NCI-H2081 (cell line): ENCODE data around the gene TEKT3.

Source experiments
- DNase-seq, 2 experiments: peaks; one replicate each; lab custom pipeline; 2025; lab: John Stamatoyannopoulos, UW

The TEKT3 gene

DNA sequence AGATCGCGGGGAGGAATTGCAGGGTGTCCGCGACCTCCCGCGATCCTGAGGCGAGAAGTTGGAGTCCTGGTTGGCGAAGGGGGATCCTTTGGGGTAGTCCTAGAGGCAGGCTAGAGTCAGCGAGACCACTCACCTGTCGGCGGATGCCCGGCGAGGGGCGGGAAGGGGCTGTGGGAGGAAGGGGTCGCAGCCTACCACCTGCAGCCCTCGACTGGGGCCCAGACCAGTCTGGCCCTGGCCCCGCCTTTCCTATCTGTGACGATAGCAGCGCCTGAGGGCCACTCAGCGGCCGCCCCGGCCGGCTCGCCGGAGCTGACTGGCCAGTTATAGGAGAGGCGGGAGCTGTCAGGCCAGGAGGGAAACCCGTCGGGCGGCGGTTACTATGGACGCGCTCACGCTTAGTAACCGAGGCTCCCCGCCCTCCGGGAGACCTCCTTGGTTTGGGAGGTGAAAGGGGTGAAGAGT is at the start of gene TEKT3:
Gene TEKT3, minus strand, starts transcription at position 213 of the 465 bp plus-strand sequence. CDS start 10,012 bp downstream, outside the sequence.
- no peak for DNase-seq

DNA sequence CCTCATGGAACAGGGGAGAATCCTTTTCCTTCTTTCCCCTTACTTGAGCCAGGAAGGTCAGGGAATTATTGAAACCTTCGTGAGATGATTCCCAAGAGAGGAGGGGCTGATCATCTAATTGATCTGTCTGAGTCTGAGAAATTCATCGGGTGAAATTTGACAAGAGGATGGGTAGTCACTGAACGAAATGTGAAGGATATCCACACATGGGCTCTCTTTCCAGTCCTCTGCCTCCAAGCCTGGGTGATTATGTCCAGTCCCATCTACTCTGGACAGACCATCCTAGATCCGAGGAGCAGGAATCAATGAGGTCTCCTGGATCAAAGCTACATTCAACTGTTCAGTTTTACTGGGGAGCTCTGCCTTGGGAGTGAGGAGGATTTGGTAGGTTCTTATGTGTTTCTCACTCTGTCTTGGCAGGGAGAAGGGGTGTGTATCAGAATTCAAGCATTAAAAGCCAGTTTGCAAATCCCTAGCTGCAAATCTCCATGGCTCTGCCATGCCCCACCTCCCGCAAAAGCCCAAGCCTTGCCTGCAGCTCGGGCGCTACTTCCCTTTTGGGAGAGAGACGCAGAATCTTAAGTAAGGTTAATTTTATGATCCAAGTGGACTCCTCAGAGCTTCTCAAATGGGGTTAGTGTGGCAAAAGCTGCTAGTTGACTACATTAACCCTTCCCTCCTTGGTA is 47.1 kb upstream of the TEKT3 start:
- no peak for DNase-seq

DNA sequence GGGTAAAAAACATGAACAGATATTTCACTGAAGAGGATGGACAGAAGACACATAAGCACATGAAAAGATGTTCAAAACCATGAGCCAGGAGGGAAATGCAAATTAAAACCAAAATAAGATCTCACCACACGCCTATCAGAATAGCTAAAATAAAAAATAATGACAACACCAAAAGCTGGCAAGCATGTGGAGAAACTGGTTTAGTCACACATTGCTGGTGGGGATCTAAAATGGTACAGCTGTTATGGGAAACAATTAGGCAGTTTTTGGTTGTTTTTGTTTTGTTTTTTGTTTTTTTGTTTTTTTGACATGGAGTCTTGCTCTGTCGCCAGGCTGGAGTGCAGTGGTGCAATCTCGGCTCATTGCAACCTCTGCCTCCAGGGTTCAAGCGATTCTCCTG is 44.7 kb upstream of the TEKT3 start:
- no peak for DNase-seq

DNA sequence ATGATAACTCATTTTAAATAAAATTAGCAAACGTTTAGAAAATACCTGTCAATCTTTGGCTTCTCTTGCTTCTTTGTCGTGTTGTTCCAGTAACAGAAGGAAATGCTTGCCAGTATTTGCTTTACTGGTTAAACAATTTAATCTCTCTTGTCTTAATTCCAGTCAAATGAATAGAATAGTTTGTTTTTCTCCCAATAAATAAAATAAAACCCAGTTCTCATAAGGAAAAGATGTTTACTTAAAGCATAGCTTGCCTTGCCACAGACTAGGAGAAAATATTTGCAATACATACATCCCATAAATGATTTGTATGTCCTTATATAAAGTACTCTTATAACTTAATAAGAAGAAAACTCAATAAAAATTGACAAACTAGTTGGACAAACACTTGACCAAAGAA is 43.9 kb upstream of the TEKT3 start:
- no peak for DNase-seq

DNA sequence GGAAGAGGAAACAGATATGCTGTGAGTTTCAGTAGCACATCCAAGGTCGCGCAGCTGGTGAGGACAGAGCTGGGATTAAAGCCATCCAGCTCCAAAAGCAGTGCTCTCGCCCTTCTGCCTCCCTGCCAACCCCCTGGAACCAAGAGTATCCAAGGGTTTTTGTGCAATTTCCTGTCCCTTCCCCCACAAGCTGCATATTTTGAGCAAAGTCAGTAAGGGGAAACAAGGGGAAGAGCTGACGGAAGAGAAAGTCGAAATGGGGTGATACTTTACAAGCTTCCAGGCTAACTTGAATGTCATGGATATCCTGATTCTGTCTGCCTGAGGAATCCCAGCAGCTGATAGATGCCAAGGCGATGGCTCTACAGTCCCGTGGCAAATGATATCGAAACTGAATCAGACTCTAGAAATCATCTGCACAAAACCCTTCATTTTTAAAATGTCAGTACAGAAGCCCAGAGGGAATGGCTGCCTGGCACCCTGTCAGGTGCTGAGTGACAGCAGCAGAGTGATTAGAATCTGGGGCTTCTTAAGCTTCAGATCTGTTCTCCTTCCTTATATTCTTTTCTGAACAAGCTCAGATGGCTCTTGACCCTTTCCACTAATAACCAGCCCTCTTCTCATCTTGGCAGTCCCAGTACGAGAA is 42.9 kb upstream of the TEKT3 start:
- DNase-seq: no peak

DNA sequence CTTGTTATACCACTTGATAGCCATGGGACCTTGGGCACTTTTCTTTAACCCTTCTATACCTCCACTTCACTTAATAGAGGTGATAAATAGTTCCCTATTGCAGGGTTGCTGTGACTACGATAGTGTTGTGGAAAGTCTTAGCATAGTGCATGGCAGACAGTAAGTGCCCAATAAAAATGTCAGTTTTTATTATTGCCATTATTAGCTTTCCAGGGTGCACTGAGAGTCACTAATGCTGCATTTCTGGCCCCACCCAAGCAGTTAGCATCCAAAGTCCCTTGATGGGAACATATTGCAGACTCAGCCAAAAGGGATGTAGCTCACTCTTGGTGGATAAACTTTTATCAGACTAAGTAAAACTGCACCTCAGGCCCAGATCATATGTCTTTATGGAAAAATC is 41.5 kb upstream of the TEKT3 start:
- no peak for DNase-seq

DNA sequence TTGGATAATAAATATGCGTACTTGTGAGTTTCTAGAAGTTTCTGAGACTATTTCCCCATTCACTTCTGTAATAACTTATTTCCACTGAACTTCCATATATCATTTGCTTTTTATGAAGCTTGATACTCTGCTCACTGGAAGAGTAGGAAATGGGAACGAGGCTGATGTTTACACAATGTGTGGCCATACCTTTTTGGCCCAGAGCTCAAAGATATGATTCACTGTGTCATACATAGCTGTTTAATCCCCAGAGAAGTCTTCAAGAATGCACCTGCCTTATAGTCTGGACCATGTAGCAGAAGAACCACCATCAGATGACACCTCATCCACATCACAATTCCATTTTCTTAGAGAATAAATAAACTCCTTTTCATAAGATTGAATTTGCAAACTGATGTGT is 40.3 kb upstream of the TEKT3 start:
- DNase-seq: no peak

DNA sequence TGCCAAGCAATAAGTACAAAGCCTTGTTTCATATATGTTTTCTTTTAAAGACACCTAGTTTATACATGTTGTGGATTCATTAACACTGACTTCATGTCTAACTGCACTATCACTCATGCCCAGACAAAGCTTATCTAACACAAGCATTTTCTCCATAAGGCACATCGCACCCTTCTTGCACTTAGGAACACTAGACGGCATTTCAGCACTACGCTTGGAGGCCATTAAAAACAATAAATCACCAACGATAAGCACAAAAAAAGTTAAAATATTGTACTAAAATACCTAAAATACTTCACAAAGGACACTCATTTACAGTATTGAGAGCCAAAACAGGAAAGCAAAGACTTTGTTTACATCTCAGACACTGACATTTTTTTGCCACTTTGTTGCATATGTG is 39.0 kb upstream of the TEKT3 start:
- DNase-seq: no peak

DNA sequence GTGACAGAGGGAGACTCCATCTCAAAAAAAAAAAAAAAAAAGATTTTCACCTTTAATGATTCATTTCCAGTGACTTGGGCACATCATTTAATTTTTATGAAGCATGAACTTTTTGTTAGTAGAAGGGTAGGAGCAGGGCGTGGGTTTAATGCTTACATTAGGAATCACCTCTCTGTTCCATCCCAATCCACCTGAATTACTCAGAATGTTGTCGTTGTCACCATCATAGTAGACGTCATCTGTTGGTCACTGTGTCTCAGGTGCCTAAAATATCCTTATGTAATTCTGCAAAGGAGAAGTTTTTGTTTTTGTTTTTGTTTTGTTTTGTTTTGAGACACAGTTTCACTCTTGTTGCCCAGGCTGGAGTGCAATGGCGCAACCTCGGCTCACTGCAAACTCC is 38.3 kb upstream of the TEKT3 start:
- no peak for DNase-seq

DNA sequence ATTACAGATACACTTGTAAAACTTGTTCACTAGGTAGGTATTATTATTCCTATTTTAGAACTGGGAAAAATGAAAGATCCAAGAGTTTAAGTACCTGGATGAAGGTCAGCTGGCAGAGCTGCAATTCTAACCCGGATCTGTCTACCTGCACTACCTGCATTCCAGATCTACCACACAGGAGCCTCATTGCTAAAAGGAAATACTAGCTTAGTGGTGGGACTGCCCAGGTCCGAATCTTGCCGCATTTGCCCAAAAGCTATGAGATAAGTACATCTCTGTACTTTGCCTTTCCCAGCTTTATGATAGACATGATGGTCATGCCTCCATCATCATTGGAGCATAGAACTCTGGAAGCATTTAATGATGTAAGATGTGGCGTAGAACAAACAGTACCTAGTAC is 36.8 kb upstream of the TEKT3 start:
- DNase-seq: no peak

DNA sequence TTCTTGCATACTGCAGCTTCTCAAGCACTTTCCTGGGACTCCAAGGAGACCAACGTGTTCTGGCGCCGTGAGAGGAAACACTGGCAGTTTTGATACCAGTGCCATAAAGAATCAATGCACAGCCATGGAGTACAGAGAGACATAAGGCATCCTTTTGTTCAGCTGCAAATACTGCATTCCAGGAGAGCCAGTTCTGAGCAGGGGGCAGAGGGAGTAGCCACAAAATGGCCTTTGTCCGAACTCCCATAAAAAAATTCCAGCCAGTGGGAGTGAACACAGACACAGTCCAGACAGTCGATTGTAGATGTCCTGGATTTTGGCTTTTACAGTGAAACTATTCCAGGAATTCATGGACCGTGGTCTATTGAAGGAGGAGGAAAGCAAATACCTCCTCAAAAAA is 36.2 kb upstream of the TEKT3 start:
- no peak for DNase-seq

DNA sequence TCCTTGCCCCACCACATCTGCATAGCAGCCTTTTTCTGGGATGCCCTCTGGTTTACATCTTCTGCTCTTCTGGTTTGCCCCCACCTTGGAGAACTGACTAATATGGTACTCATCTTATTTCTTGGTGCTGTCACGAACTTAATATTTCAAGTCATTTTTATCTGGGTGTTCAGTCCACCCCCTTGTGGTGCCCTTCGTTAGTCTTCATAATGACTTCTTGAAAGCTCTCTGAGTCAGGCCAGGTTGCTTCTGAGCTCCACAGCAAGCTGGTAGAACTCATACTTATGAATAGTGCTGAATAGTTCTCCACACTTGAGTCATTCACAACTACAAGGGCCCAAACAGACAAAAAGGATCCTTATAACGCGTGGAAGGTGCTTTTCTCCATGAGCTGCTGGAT is 35.8 kb upstream of the TEKT3 start:
- DNase-seq: no peak

DNA sequence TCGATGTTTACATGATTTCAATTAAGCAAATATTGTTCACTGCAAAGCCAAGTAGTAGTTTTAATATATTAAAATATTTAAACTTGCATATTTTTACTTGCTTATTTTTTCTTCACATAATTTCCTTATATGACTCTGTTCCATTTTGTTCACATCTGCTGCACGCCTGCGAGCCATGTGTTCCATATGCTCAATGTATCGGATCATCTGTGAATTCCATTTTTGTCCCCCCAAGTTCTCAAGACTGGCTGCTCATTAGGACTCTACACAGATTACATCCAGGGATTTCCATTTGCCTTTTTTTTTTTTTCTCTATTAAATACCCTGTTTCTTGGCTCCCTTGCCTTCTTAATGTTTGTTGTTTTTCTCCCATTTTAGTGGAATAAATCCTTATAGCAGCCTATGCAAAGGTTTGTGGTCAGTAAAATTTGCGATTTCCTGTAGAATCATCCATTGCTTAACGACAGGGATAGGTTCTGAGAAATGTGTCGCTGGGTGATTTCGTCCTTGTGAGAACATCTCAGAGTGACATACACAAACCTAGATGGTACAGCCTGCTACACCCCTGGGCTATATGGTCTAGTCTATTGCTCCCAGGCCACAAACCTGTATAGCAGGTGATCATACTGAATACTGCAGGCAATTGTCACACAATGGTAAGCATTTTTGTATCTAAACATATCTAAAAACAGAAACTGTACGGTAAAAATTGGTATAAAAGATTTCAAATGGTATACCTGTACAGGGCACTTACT is 30.2 kb upstream of the TEKT3 start:
- no peak for DNase-seq

DNA sequence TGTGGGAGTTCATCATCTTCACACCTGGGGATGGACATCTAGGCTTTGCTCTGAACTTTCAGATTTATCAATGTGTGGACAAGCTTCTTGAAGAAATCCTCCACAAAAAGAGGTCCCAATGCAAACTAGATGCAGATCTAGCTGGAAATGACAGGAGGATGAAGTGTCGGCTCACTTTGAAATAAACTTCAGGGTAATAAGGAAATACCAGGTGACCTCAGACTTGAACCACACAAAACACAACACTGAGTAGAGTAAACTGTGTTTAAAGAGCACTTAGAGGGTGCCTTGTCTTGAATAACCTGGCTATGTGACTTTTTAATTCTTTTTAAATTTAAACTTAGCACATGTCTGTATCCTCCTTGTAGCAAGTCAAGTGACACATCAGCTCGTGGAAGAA is 27.2 kb upstream of the TEKT3 start:
- no peak for DNase-seq

DNA sequence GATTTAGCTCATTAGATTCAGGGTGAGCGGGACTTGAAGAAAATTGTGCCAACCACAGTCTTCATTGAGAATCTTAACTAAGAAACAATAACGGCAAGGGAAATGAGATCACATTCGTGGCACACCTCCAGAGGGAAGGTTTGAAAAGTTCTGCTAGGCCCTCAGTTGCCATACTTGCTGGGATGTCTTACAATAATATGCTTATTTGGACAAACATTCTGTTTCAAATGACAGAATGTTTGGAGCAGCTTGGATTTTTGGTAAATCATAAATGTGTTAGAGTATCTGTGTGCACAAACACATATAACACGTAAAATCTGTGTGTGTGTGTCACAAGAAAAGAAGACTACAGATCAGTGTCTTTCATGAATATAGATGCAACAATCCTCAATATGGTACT is 24.6 kb upstream of the TEKT3 start:
- DNase-seq: no peak

DNA sequence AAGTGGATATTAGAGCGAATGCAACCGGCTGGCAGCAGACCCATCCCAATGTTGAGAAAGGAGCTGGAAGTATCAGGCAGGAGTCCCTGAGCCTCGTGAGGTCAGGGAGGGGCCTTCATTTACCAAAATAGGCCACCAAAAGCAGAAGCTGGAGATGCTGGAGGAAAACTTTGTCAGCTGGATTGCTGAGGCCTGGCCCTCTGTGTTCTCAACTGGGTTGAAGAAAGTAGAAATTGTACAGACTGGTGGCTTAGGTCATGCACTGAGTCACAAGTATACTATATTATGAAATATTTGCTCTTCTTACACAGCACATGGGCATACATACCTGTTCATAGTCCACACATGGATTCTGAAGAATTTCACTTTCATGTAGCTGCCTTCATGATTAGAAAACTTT is 23.2 kb upstream of the TEKT3 start:
- DNase-seq: no peak

DNA sequence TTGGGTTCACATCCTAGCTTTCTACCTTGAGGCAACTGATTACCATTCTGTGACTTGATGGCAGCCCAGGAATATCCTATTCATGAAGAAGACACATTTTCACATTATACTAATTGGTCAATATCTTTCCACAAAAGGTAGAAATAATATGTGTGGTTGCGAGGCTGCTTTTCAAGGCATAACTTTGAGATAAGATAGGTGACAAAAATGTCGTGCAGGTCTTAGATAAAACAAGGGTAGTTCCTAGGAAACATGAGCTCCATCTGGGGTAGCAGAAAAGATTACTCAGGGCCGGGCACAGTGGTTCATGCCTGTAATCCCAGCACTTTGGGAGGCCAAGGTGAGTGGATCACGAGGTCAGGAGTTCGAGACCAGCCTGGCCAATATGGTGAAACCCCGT is 22.3 kb upstream of the TEKT3 start:
- DNase-seq: no peak

DNA sequence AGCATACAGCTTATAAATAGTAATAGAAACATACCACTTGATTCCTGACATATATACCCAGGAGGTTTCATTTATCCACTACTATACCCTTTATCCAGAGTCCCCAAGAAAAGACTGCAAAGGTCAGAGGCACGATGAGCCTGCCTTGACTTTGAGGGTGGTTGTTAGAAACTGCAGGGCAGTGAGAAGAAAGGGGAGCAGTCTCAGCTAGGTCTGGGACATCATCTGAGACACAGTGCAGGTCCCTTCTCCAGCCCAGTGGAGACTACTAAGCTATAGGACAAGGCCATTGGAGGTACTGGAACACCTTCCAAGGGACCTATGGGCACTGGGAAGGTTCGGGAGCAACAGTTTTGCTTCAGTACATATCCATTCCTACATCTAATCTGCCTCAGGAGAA is 20.2 kb upstream of the TEKT3 start:
- no peak for DNase-seq

DNA sequence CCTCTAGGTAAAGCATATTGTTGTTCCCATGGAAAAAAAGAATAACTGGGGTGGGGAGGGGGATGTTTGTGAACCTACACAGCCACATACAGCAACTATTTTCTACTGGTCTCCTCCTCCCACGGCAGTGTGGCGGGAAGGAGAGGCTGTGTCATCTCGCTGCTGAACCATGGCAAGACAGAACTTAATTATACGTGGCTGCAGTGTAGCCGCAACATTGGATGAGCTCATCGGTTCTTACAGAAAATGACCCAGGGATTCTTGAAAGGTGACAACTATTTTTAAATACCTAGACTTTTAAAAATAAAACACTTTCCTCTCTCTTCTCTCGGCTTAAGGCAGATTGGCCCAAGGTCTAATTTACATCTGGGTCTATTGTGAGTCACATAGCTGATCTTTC is 19.8 kb upstream of the TEKT3 start:
- DNase-seq: no peak

DNA sequence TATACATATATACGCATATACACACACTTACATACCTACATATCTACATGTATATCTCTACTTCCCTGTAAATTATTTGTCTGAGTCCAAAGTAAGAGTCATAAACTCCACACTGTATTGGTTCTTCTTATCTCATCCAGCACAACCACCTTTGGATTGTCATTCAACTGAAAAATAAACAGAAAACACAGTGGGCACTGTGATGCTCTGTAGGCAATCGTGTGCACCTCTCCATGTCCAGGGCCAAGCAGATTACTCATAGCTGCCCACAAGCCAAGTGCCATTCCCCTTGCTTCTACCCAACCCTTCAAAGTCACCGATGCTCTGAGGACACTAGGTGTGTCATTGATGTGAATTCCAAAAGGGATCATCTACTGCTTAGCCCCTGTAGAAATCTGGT is 12.9 kb upstream of the TEKT3 start:
- DNase-seq: no peak

DNA sequence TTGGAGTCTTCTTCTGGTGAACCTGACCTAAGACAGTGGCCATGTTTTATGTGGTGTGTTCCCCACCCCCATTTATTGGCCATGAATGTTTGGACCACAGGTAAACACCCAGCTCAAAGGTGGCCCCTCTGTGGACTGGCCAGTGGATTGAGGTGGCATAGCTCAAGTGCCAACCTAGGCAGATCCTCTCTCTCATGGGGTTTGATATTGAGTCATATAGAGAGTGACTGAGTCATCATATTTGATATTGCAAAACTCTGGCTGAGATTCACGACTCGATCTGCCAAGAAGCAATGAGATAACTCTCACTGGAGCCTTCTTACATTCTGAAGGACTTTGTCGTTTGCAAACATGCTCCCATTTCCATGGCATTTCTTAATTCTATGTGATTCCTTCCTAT is 10.5 kb upstream of the TEKT3 start:
- no peak for DNase-seq

DNA sequence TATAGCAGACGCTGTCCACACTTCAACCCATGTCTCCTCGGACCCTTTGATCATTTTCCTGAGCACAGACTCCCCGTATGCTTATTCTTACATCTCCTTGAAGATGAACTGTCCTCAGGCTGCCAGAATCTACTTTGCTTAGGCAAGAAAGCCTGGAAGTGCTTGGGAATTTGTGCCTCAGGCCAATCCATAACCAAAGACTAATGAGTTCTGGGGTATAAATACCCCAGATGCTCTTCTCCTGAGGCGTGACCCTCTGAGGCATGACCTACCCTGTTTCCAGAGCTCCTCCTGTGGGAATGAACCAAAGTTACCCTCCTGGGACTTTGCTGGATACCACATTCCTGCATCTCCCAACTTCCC is 10.1 kb upstream of the TEKT3 start:
- DNase-seq: no peak

DNA sequence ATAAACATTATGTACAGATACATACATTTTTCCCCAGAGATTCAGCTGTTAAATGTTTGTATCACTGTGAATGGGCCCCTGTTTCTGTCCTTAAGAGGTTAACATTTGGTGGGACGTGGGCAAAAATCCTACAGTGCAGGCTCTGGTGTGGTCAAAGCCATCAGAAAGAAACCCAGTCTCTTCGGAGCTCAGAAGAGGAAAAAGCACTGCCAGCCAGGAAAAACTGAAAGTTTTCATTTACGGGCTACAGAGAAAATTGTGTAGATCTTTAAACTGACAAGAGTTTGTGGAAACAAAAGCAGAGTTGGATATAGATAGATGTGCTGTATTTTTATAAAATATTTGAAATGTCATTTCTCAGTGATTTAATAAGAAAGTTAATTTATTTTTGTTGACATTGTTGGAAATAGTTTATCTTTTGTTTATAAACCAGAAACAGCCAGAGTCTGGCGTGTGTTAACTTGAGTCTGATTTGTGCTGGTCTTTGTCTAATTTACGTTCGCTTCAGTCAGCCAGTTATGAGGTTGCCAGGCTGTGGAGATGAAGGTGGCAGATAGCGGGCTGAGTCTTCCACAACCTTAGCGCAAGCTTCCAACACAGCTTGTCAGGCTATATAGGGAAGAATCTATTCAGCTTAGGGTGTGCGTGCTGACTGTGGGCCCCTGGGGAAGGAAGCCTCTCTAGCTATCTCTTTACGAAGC is 9.5 kb upstream of the TEKT3 start:
- DNase-seq: no peak
